Ascending aorta (tissue), 2 donors: Measurements from ENCODE around the gene LAGE3. TPM values are rescaled to one million over a fixed set of nuclear protein-coding genes. Genes with fewer than 3 reads are reported as not detected.

Experiments used
- DNase-seq, 2 donors: peaks; one replicate each; pipeline ENCODE4 v3.0.0-alpha.2; 2019; ENCODE audit warnings: low spot score in 2 of 2
- H3K27ac ChIP-seq, 2 donors: fragments of 200-600 bp; sonication (generic); one replicate each; pipeline ENCODE4 v1.5.1; 2016 to 2017; ENCODE audit warnings: mild to moderate bottlenecking in 1 of 2
- H3K27me3 ChIP-seq: fragments of 200-600 bp; sonication (generic); one replicate; pipeline ENCODE4 v1.5.1; 2017
- H3K36me3 ChIP-seq, 2 donors: fragments of 200-600 bp; sonication (generic); one replicate each; pipeline ENCODE4 v1.5.1; 2016
- H3K4me1 ChIP-seq, 2 donors: fragments of 200-600 bp; sonication (generic); one replicate each; pipeline ENCODE4 v1.5.1; 2016 to 2017; ENCODE audit warnings: mild to moderate bottlenecking in 1 of 2
- H3K4me3 ChIP-seq, 2 donors: fragments of 200-600 bp; sonication (generic); one replicate each; pipeline ENCODE4 v1.5.1; 2016 to 2017; ENCODE audit warnings: mild to moderate bottlenecking in 1 of 2
- H3K9me3 ChIP-seq, 2 donors: fragments of 200-600 bp; sonication (generic); one replicate each; pipeline ENCODE4 v1.5.1; 2016
- intact Hi-C: fragments of 100-400 bp; cut with DNase I; formaldehyde crosslinking; loops from one replicate; pipeline ENCODE4 v1.15.1; 2023
- total RNA-seq: library from RNA; depleted of rRNA; stranded (reverse); fragments of >200 nt; gene quantifications from one replicate; pipeline ENCODE4 v1.1.0, GENCODE V29; 2016
- TF ChIP-seq, protein P1 (sequence below), 3 experiments: fragments of 200-600 bp in 2 of 3; fragments of 450-650 bp in 1 of 3; sonication (generic) in 2 of 3; IDR thresholded peaks; one replicate each; pipeline ENCODE4 v1.5.1; 2016 to 2019; ENCODE audit warnings: antibody characterized with exemption in 3 of 3, mild to moderate bottlenecking in 1 of 3, moderate library complexity in 1 of 3

The LAGE3 gene
- total RNA-seq, 1 donor from 2014 or later: 52.0 TPM

DNA sequence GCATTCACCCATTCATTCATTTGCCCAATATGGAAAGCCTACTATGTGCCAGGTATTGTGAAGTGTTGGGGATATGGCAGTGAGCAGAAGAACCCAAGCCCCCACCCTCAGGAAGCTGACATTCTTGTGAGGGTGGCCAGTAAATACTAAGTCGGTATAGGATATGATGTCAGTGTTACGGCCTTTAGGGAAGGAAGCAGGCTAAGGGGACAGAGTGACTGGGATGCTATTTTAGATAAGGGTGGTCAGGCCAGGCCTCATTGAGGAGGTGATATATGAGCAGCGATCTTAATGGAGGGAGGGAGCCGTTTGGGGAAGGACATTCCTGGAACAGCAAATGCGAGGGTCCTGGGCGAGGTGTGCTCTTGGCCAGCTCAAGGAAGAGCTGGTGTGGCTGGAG is 48.6 kb downstream of the LAGE3 start:
- no peak for DNase-seq
- no peaks in the 10 kb centered on the region for H3K9me3 ChIP-seq
- no peak overlapping the region for H3K4me3 ChIP-seq
- H3K27me3 ChIP-seq: no peaks in the 10 kb centered on the region
- H3K4me1 ChIP-seq: peaks cover 2 to 8% of the 10 kb centered on the region in 2 donors
- intact Hi-C loops: no loop called here
- TF ChIP-seq, protein P1, sequence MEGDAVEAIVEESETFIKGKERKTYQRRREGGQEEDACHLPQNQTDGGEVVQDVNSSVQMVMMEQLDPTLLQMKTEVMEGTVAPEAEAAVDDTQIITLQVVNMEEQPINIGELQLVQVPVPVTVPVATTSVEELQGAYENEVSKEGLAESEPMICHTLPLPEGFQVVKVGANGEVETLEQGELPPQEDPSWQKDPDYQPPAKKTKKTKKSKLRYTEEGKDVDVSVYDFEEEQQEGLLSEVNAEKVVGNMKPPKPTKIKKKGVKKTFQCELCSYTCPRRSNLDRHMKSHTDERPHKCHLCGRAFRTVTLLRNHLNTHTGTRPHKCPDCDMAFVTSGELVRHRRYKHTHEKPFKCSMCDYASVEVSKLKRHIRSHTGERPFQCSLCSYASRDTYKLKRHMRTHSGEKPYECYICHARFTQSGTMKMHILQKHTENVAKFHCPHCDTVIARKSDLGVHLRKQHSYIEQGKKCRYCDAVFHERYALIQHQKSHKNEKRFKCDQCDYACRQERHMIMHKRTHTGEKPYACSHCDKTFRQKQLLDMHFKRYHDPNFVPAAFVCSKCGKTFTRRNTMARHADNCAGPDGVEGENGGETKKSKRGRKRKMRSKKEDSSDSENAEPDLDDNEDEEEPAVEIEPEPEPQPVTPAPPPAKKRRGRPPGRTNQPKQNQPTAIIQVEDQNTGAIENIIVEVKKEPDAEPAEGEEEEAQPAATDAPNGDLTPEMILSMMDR (IDR thresholded peaks at IDR 0.05): no peak
- no peak overlapping the region for H3K27ac ChIP-seq
- peaks cover 11 to 12% of the 10 kb centered on the region in 2 donors for H3K36me3 ChIP-seq

DNA sequence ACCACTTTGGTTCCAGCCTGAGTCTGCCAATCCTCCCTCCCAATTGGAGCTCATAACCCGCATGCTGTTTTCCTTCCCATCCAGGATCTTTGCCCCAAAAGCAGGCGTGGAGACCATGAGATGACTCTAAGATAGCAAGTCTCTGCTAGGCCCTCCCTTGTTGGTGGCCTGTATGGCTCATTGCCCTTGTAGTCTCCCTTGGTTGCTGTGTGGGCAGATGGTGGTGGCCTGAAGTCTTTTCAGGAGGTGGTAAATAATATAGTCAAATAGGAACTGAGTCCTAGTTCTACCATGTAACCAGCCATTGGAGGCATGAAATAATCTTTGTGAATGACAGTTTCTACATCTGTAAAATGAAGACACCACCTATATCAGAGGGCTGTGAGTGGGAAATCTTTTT is 49.4 kb downstream of the LAGE3 start:
- Histone ChIP-seq H3K9me3 (no peaks in the 10 kb centered on the region), H3K27me3 (no peaks in the 10 kb centered on the region), H3K27ac (no peak overlapping the region), H3K36me3 (peaks cover 8 to 12% of the 10 kb centered on the region in 2 donors), H3K4me1 (peaks cover 2 to 8% of the 10 kb centered on the region in 2 donors), H3K4me3 (peak overlapping the region; percentile 43 to 86)
- DNase-seq: no peak
- TF ChIP-seq, protein P1 (IDR thresholded peaks at IDR 0.05): no peak
- intact Hi-C loops: loop anchor here (5.0 kb wide), 1 partner anchor 103 kb away; no protein-coding TSS in a partner anchor

DNA sequence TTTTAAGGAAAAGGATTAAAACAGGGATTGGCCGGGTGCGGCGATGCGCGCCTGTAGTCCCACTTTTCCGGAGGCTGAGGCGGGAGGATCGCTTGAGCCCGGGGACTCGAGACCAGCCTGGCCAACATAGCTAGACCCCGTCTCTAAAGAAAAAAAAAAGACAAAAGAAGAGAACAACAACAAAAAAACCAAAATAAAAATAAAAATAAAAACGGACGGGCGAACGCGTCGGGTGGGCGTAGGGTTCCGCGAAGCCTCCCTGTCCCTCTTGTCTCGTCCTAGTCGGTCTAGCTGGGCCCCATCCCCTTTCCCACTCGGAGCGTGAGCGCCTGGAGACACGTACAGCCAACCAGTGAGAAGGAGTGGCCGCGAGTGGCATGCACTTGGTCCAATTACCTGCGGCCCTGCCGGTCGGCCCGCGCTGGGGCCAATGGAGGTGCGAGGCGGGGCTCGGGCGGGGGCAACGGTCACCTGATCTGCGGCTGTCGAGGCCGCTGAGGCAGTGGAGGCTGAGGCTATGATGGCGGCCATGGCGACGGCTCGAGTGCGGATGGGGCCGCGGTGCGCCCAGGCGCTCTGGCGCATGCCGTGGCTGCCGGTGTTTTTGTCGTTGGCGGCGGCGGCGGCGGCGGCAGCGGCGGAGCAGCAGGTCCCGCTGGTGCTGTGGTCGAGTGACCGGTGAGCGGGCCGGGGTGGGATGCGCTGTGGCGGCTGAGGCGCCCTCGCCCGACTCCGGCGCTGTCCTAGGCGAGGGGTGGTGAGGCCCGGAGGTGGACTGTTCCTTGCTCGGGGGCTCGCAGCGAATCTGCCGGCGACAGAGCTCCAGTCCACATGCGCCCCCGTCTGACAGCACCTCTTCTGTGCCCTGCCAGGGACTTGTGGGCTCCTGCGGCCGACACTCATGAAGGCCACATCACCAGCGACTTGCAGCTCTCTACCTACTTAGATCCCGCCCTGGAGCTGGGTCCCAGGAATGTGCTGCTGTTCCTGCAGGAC is 50.6 kb downstream of the LAGE3 start, which contains the start of gene ATP6AP1:
TSS of gene ATP6AP1 (plus strand) at position 502 of the 996 bp plus-strand sequence. CDS start at position 518, 16 bp downstream.
- peak within 1 kb of the TSS; percentile 59 to 83 for H3K27ac ChIP-seq
- intact Hi-C loops: loop anchor here (1.0 to 5.0 kb wide), 4 partner anchors 8 to 104 kb away; no protein-coding TSS in a partner anchor
- peak within 1 kb of the TSS; percentile 43 to 86 for H3K4me3 ChIP-seq
- H3K9me3 ChIP-seq: no peaks in the 10 kb centered on the region
- peaks cover 5 to 8% of the 10 kb centered on the region in 2 donors for H3K36me3 ChIP-seq
- peak; percentile 78 to 95 for DNase-seq
- H3K4me1 ChIP-seq: peaks cover 2 to 8% of the 10 kb centered on the region in 2 donors
- TF ChIP-seq, protein P1 (IDR thresholded peaks at IDR 0.05): no peak
- no peaks in the 10 kb centered on the region for H3K27me3 ChIP-seq

Other genes with a start within 250 kb of the LAGE3 start
- not detected for gene OPN1MW3, start 221.7 kb downstream of the LAGE3 start, total RNA-seq
- gene TEX28, start 184.2 kb downstream of the LAGE3 start, total RNA-seq: not detected
- not detected for gene TKTL1, start 183.5 kb downstream of the LAGE3 start, total RNA-seq
- 6,152 TPM for gene FLNA, start 104.6 kb downstream of the LAGE3 start, total RNA-seq
- 86.3 TPM for gene EMD, start 100.0 kb downstream of the LAGE3 start, total RNA-seq
- 4,298 TPM for gene RPL10, start 80.9 kb downstream of the LAGE3 start, total RNA-seq
- 52.5 TPM for gene DNASE1L1, start 70.0 kb downstream of the LAGE3 start, total RNA-seq
- gene TAFAZZIN, start 67.7 kb downstream of the LAGE3 start, total RNA-seq: 33.4 TPM
- gene ATP6AP1, start 50.6 kb downstream of the LAGE3 start, total RNA-seq: 52.6 TPM
- gene GDI1, start 42.1 kb downstream of the LAGE3 start, total RNA-seq: 67.4 TPM
- gene FAM50A, start 35.1 kb downstream of the LAGE3 start, total RNA-seq: 52.4 TPM
- 10.0 TPM for gene PLXNA3, start 21.0 kb downstream of the LAGE3 start, total RNA-seq
- 127 TPM for gene UBL4A, start 7.3 kb upstream of the LAGE3 start, total RNA-seq
- gene SLC10A3, start 11.3 kb upstream of the LAGE3 start, total RNA-seq: 66.2 TPM
- 69.9 TPM for gene FAM3A, start 37.0 kb upstream of the LAGE3 start, total RNA-seq
- 89.7 TPM for gene G6PD, start 67.6 kb upstream of the LAGE3 start, total RNA-seq
- 37.5 TPM for gene IKBKG, start 68.3 kb upstream of the LAGE3 start, total RNA-seq
- gene CTAG1A, start 105.9 kb upstream of the LAGE3 start, total RNA-seq: not detected
- gene CTAG1B, start 140.0 kb upstream of the LAGE3 start, total RNA-seq: not detected
- not detected for gene CTAG2, start 174.3 kb upstream of the LAGE3 start, total RNA-seq